Subcutaneous abdominal adipose tissue (tissue), 5 donors: Measurements from ENCODE around the gene NRCAM.

Source experiments
- H3K27ac ChIP-seq: one replicate; pipeline ENCODE4 v1.7.0; 2013; ENCODE audit warnings: low read depth, mild to moderate bottlenecking, inconsistent platforms, low read length, moderate library complexity
- H3K27me3 ChIP-seq, 5 donors: one replicate each; pipeline ENCODE4 v1.7.0; 2013; ENCODE audit warnings: low read length in 5 of 5, inconsistent platforms in 1 of 5; ENCODE audit not compliant: control insufficient read depth in 5 of 5, insufficient read depth in 4 of 5
- H3K36me3 ChIP-seq, 5 donors: one replicate each; pipeline ENCODE4 v1.7.0; 2013; ENCODE audit warnings: low read length in 5 of 5; ENCODE audit not compliant: control insufficient read depth in 5 of 5, insufficient read depth in 5 of 5
- H3K4me1 ChIP-seq, 5 donors: one replicate each; pipeline ENCODE4 v1.7.0; 2013; ENCODE audit warnings: low read length in 5 of 5, mild to moderate bottlenecking in 3 of 5, moderate library complexity in 1 of 5; ENCODE audit not compliant: control insufficient read depth in 5 of 5, insufficient read depth in 5 of 5
- H3K4me3 ChIP-seq, 5 donors: one replicate each; pipeline ENCODE4 v1.7.0; 2013; ENCODE audit warnings: low read length in 5 of 5, low read depth in 1 of 5
- H3K9ac ChIP-seq, 5 donors: one replicate each; pipeline ENCODE4 v1.7.0; 2013; ENCODE audit warnings: low read length in 5 of 5, mild to moderate bottlenecking in 4 of 5, moderate library complexity in 3 of 5
- H3K9me3 ChIP-seq, 5 donors: one replicate each; pipeline ENCODE4 v1.7.0; 2013; ENCODE audit warnings: low read length in 5 of 5; ENCODE audit not compliant: control insufficient read depth in 5 of 5
- donor health status: healthy.
- donor health status: healthy.
- donor health status: healthy.
- donor health status: healthy.
- donor health status: healthy.

Gene NRCAM

GRCh38 chr7:108103558-108104298 lies 352.5 kb downstream of the NRCAM start:
- no peak overlapping the region for H3K27ac ChIP-seq
- no peak overlapping the region for H3K4me3 ChIP-seq

DNA sequence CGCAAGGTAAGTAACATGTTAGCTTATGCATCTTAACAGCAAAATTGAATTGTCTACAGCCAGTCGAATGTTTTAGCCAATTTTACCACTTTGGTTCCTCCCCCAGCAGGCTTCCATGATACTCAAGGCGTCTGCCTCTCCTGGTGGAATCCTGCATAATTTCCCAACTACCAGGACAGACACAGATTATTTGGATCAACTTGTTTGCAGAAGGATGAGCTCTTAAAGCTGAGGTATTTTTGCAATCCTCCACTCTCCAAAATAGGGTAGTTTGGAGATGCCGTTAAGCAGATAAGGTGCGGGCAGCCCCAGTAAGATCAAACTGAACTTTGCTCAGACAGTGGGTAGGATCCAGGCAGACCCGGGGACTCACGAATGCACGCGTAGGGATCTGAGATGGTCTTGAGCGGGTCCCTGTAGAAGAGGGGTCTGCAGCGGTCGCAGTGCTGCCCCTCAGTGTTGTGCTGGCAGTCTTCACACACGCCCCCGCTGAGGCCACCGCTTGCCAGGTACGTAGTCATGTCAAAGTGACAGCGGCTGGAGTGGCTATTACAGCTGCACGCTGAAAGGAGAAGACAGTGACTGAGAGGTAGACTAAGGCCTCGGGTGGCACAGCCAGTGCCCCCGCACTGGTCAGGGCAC lies 353.4 kb downstream of the NRCAM start:
- Histone ChIP-seq H3K9ac (no peak overlapping the region), H3K36me3 (no peaks in the 10 kb centered on the region), H3K9me3 (no peaks in the 10 kb centered on the region), H3K4me3 (no peak overlapping the region), H3K27ac (no peak overlapping the region), H3K4me1 (peaks cover 2 to 15% (median 6%) of the 10 kb centered on the region in 5 donors), H3K27me3 (no peaks in the 10 kb centered on the region)

More at GRCh38 chr7:108103558-108104298, 352.5 kb downstream of the NRCAM start:
- Histone ChIP-seq H3K36me3 (no peaks in the 10 kb centered on the region), H3K9me3 (no peaks in the 10 kb centered on the region), H3K4me1 (peaks cover 4 to 18% (median 6%) of the 10 kb centered on the region in 5 donors), H3K27me3 (no peaks in the 10 kb centered on the region), H3K9ac (no peak overlapping the region)

GRCh38 chr7:108101759-108102158 lies 354.5 kb downstream of the NRCAM start:
- Histone ChIP-seq H3K4me3 (no peak overlapping the region), H3K9ac (no peak overlapping the region), H3K9me3 (no peaks in the 10 kb centered on the region), H3K27ac (no peak overlapping the region), H3K27me3 (no peaks in the 10 kb centered on the region), H3K4me1 (peaks cover 0 to 10% (median 0%) of the 10 kb centered on the region in 5 donors), H3K36me3 (no peaks in the 10 kb centered on the region)

DNA sequence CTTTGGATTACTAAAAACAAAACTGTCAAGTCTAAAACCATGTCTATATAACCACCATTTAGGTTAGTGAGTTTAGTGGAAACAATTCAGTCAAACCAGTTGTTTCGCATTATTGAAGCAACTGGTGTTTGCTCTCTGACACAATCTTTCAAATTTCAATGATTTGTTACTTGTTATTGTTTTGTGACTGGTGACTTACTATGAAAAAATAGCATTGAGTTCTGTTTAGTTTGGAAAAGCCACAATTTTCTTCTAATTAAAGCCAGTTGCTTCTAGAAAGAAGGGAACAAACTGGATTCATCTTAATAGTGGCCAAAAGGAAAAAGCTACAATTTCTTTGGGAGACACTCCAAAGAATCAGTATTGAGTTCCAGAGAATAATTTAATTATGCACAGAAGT lies 356.5 kb downstream of the NRCAM start:
- H3K36me3 ChIP-seq, result no peaks in the 10 kb centered on the region
- H3K4me1 ChIP-seq, result peaks cover 0 to 19% (median 8%) of the 10 kb centered on the region in 5 donors
- H3K4me3 ChIP-seq, result no peak overlapping the region
- no peaks in the 10 kb centered on the region for H3K9me3 ChIP-seq
- no peaks in the 10 kb centered on the region for H3K27me3 ChIP-seq
- H3K27ac ChIP-seq, result no peak overlapping the region
- no peak overlapping the region for H3K9ac ChIP-seq

GRCh38 chr7:108097703-108098102 lies 358.5 kb downstream of the NRCAM start:
- Histone ChIP-seq H3K27ac (no peak overlapping the region), H3K4me1 (peaks cover 2 to 22% (median 11%) of the 10 kb centered on the region in 5 donors), H3K9ac (no peak overlapping the region), H3K36me3 (no peaks in the 10 kb centered on the region), H3K9me3 (no peaks in the 10 kb centered on the region), H3K27me3 (no peaks in the 10 kb centered on the region), H3K4me3 (no peak overlapping the region)
